SU-DHL-6 (cell line): ENCODE measurements around the gene NAPB.

Source experiments
- EZH2phosphoT487 ChIP-seq: fragments of 200-600 bp; sonication (generic), shearing (Covaris generic); conservative IDR thresholded peaks from 2 replicates; pipeline ENCODE4 v1.6.1; 2018; ENCODE audit warnings: mild to moderate bottlenecking, antibody characterized with exemption, low read length, moderate library complexity, mixed read lengths
- TF ChIP-seq, protein P1 (sequence below): fragments of 200-600 bp; sonication (generic); IDR thresholded peaks from one replicate; pipeline ENCODE4 v1.5.1; 2017; ENCODE audit warnings: antibody characterized with exemption, mild to moderate bottlenecking, low read length, moderate library complexity; ENCODE audit not compliant: insufficient read depth, poor library complexity, severe bottlenecking

DNA sequence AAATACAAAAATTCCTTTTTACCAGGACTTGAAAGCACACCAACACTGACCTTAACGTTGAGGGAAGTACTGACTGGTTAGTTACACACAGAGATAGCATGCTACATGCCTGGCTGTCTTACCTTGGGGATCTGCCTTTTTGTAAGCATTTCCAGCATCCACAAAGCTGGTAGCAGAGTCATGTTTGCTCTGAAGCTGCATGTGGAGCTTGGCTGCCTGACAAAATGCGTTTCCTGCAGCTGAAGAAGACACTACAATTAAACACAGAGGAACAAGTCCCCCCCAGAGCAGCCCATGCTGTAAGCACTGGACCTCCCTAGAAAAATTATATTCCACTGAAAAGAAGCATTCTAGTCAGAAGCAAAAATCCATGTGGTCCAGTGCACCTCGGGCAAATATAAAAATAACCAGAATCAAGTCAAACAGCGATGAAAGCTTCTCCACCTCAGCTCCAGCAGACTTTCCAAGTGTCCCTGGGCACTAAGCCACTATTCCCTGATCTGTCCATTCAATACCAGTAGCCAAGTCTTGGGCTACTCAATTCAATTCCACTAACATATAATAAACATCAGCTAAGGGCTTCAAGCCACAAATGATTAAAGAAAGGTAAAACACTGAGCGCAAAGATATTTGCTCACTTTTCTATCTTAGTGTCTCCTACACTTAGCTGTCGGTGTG is 24.2 kb downstream of the NAPB start:
- TF ChIP-seq, protein P1, sequence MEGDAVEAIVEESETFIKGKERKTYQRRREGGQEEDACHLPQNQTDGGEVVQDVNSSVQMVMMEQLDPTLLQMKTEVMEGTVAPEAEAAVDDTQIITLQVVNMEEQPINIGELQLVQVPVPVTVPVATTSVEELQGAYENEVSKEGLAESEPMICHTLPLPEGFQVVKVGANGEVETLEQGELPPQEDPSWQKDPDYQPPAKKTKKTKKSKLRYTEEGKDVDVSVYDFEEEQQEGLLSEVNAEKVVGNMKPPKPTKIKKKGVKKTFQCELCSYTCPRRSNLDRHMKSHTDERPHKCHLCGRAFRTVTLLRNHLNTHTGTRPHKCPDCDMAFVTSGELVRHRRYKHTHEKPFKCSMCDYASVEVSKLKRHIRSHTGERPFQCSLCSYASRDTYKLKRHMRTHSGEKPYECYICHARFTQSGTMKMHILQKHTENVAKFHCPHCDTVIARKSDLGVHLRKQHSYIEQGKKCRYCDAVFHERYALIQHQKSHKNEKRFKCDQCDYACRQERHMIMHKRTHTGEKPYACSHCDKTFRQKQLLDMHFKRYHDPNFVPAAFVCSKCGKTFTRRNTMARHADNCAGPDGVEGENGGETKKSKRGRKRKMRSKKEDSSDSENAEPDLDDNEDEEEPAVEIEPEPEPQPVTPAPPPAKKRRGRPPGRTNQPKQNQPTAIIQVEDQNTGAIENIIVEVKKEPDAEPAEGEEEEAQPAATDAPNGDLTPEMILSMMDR = no peak
- no peak for TF ChIP-seq EZH2phosphoT487
